OCI-LY7 (cell line): ENCODE data around the gene MBLAC1.

ENCODE experiments used
- CTCF ChIP-seq: fragments of 200-600 bp; sonication (generic); conservative IDR thresholded peaks from 2 replicates; pipeline ENCODE4 v1.5.1; 2014; ENCODE audit warnings: mild to moderate bottlenecking, antibody characterized with exemption, low read length, moderate library complexity, mixed read lengths
- EZH2phosphoT487 ChIP-seq: fragments of 200-600 bp; sonication (generic); IDR thresholded peaks from 2 replicates; pipeline ENCODE4 v1.6.1; 2018; ENCODE audit warnings: low read depth, borderline replicate concordance, mild to moderate bottlenecking, mixed run types, antibody characterized with exemption, low read length, moderate library complexity, mixed read lengths

- TF ChIP-seq CTCF (no peak), EZH2phosphoT487 (no peak)
These were observed 41.2 kb downstream of the MBLAC1 start for GRCh38 chr7:100167912-100168323.
